ENCODE results near the gene TH. TPM values are rescaled to one million over a fixed set of nuclear protein-coding genes. Genes with fewer than 3 reads are reported as not detected.

Gene TH
- total and polyA plus RNA-seq, 2 of the 8 experiments (the other 6 are each of a cell fraction or from before 2014, with no cell fraction given): 0.09 TPM; not detected in 1

DNA sequence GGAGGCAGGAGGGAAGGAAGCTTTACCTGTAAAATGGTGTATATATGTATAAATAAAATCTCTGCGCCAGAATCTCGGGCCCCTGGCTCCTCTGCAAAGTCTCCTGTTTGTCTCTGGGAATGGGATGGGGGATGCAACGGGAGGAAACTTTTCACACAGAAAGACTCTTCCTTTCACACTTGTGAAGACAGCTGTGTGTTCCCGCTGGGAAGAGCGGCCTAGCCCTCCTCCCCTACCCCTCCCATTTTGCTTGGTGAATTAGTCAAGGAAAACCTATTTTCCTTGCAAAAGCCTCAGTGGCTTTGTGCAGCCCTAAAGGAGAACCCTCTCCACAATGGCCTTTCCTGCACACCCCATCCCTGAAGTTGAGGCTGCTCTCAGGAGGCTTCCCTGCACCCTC is 23.0 kb downstream of the TH start:
- no peaks in the 10 kb centered on the region for H4K20me1 ChIP-seq (replicated peaks in 1 of 2; ENCODE audit: control insufficient read depth in 1 of 2, insufficient read depth in 2 of 2, low read length in 2 of 2)
- H3K14ac ChIP-seq (ENCODE audit: insufficient read length): no peak overlapping the region
- no peak overlapping the region for H2BK15ac ChIP-seq (ENCODE audit: low read length)
- ChIA-PET CTCF (ENCODE audit: partially characterized antibody) (interaction anchor here (0.7 to 18.5 kb wide), 26 partner anchors 11 to 509 kb away, joined by 3 to 551 read pairs (median 73); partner anchors contain the start of genes H19, IGF2, INS and LSP1), POLR2A (ENCODE audit: partially characterized antibody) (interaction anchor here (0.6 kb wide), 1 partner anchor 265 kb away, joined by 3 read pairs; no protein-coding TSS in a partner anchor)
- H3K27ac ChIP-seq (ENCODE audit: low read depth, low read length): no peak overlapping the region
- no peaks in the 10 kb centered on the region for H3K79me2 ChIP-seq (ENCODE audit: control insufficient read depth in 1 of 2, insufficient read depth in 2 of 2, low read length in 2 of 2)
- H3K18ac ChIP-seq (ENCODE audit: extremely low read depth, low read length): no peak overlapping the region; the same call in 1 of the 2 replicates
- H2BK20ac ChIP-seq (ENCODE audit: low read length): no peak overlapping the region
- no peak overlapping the region for H2AK5ac ChIP-seq (ENCODE audit: low read depth, low read length)
- H3K79me1 ChIP-seq (ENCODE audit: low read depth, low read length): no peaks in the 10 kb centered on the region
- no peak overlapping the region for H2BK5ac ChIP-seq (ENCODE audit: low read depth, low read length)
- H3K56ac ChIP-seq (replicated peaks; ENCODE audit: insufficient read length, low read depth, low read length): no peak overlapping the region
- no peaks in the 10 kb centered on the region; a peak in 1 of 8 replicates for H3K36me3 ChIP-seq (ENCODE audit: control insufficient read depth in 2 of 4, insufficient read depth in 4 of 4, low read length in 3 of 4)
- H3K9ac ChIP-seq (replicated peaks in 1 of 4; ENCODE audit: extremely low read depth in 1 of 4, low read depth in 3 of 4, low read length in 3 of 4): no peak overlapping the region
- no peak overlapping the region for H4K91ac ChIP-seq (replicated peaks; ENCODE audit: insufficient read length, low read length)
- no peak for FAIRE-seq
- no peak overlapping the region for H4K5ac ChIP-seq (ENCODE audit: insufficient read length, low read depth, low read length)
- no peak overlapping the region for H4K8ac ChIP-seq (ENCODE audit: extremely low read depth, insufficient read depth, low read length)
- H3K27me3 ChIP-seq (replicated peaks in 1 of 4; ENCODE audit: control insufficient read depth in 3 of 4, extremely low read depth in 1 of 4, insufficient read depth in 3 of 4, low read length in 3 of 4): peaks cover 48 to 65% (median 61%) of the 10 kb centered on the region in 4 experiments
- no peak for DNase-seq (ENCODE audit: low read depth in 1 of 2, low spot score in 2 of 2)
- no peaks in the 10 kb centered on the region for H3K9me3 ChIP-seq (ENCODE audit: insufficient read depth in 2 of 2, low read depth in 1 of 2, low read length in 1 of 2)
- peaks cover 0 to 7% (median 5%) of the 10 kb centered on the region in 4 experiments; a peak in 5 of 7 replicates for H3K4me1 ChIP-seq (replicated peaks in 1 of 4; ENCODE audit: control insufficient read depth in 3 of 4, insufficient read depth in 4 of 4, low read length in 3 of 4)
- no peak overlapping the region for H2BK120ac ChIP-seq (replicated peaks; ENCODE audit: low read depth, low read length)
- H3K23ac ChIP-seq (ENCODE audit: insufficient read length): no peak overlapping the region
- H2BK12ac ChIP-seq (ENCODE audit: low read depth, low read length): no peak overlapping the region
- H3K23me2 ChIP-seq (ENCODE audit: low read depth, low read length): no peaks in the 10 kb centered on the region; the same call in 1 of the 2 replicates
- 71% methylated on average over 5 of the region's 5 CpGs; no CpG with 5 or more reads in 1 of the 2 experiments for WGBS, 2 experiments (ENCODE audit: extremely low coverage in 1 of 2, insufficient coverage in 1 of 2, insufficient read length in 1 of 2, insufficient replicate concordance in 2 of 2, low coverage in 1 of 2, low lambda C conversion rate in 2 of 2, missing lambda C conversion rate in 1 of 2)
- no peak overlapping the region for H3K4me3 ChIP-seq (ENCODE audit: extremely low read depth in 1 of 4, insufficient read depth in 2 of 4, low read depth in 3 of 4, low read length in 4 of 4)
- no peak overlapping the region for H2AFZ ChIP-seq (ENCODE audit: low read length)
- H3K4me2 ChIP-seq (ENCODE audit: insufficient read depth in 1 of 2, low read depth in 2 of 2, low read length in 2 of 2): no peak overlapping the region
- no peak overlapping the region for H3K4ac ChIP-seq (replicated peaks; ENCODE audit: insufficient read length, low read depth, low read length)
- TF ChIP-seq CTBP2 (IDR thresholded peaks at IDR 0.05; ENCODE audit: borderline replicate concordance, insufficient read depth, insufficient read length, low read length) (no peak), CBX8 (IDR thresholded peaks at IDR 0.05; ENCODE audit: borderline replicate concordance, low read depth, low read length) (no peak), KDM1A (IDR thresholded peaks at IDR 0.05; ENCODE audit: borderline replicate concordance, low read length) (no peak), PHF8 (conservative IDR thresholded peaks at IDR 0.05; ENCODE audit: low read depth, low read length) (no peak), POLR2A (IDR thresholded peaks at IDR 0.05; ENCODE audit: control extremely low read depth in 1 of 2, low read depth in 2 of 2, low read length in 2 of 2) (no peak)
